Glomerular visceral epithelial cell (primary cell): ENCODE data around the gene IL18BP.

ENCODE experiments used
- DNase-seq: peaks from one replicate; pipeline ENCODE4 v3.0.0-alpha.2; 2016; ENCODE audit errors: extremely low spot score

IL18BP gene

DNA sequence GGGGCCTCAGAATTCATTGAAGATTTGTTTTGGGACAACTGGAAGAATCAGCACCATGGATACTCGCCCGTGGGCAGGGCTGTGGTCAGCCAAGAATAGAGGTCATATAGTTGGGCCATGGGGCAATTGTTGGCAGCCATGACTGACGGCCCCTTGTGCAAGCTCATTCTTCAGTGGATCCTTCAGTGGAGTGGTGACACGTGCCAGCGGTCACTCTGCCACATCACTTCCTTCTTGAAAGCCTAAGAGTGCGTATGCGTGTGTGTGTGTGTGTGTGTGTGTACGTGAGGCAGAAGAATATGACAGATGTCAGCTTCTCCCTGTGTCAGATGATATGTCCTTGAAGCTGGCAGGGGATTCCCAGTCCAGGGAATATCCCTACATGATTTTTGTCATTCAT, 1.8 kb upstream of the IL18BP start:
- no peak for DNase-seq

GRCh38 chr11:71997594-71997993, 1.1 kb upstream of the IL18BP start:
- DNase-seq, result no peak

DNA sequence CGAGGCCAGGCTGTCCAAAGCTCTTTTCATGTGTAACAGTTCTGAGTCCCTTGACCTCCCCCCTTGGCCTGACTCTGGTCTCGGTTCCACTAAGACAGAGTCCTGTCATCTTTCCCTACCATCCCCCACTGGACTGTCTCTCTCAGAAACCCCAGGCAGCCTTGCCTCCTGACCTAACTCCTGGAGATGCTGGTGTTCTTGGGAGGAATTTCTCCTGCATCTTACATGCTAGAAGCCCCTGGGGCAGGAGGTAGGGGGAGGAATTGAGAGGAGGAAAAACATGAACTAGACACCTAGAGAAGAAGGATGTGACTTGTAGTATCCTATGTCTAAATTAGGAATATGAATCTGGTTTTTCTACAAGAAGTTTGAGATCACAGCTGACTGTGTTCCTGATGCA, 648 bp upstream of the IL18BP start:
- DNase-seq, result no peak

DNA sequence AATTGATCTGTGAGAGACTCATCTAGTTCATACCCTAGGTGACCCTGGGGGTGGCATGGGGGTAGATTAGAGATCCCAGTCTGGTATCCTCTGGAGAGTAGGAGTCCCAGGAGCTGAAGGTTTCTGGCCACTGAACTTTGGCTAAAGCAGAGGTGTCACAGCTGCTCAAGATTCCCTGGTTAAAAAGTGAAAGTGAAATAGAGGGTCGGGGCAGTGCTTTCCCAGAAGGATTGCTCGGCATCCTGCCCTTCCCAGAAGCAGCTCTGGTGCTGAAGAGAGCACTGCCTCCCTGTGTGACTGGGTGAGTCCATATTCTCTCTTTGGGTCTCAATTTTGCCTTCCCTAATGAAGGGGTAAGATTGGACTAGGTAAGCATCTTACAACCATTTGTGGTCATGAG, 653 bp downstream of the IL18BP start:
- DNase-seq, result no peak

DNA sequence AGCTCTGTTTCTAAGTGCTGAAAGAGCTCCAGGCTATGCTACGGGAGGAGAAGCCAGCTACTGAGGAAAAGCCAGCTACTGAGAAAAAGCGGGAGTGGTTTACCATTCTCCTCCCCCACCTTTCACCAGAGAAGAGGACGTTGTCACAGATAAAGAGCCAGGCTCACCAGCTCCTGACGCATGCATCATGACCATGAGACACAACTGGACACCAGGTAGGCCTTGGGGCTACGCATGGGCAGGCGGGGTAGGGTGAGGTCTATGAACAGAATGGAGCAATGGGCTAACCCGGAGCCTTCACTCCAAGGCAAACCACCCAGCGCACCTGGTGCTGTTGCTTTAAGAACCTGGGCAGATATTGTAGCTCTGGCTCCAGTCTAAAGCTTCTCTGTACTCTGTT, 1.1 kb downstream of the IL18BP start:
- DNase-seq, result no peak

DNA sequence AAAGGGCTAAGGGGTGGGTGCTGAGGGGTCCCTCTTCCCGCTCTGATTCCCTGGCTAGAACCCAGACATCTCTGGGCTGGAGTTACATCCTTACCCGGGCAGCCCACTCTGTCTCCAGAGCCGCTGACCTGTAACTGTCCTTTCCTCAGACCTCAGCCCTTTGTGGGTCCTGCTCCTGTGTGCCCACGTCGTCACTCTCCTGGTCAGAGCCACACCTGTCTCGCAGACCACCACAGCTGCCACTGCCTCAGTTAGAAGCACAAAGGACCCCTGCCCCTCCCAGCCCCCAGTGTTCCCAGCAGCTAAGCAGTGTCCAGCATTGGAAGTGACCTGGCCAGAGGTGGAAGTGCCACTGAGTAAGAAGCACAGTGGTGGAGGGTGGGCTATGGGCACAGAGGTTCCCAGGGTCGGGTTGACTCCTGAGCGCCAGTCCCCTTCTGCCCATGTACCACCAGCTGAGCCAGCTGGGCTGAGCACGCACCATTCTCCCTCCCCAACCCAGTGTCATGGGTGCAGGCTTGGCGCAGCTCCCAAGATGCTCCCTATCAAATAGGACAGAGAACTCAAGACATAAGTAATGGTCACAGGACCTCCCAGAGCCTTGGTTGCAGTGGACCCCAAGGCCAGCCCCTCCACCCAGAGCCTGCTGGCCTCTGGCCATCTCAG, 1.6 kb downstream of the IL18BP start:
- no peak for DNase-seq

DNA sequence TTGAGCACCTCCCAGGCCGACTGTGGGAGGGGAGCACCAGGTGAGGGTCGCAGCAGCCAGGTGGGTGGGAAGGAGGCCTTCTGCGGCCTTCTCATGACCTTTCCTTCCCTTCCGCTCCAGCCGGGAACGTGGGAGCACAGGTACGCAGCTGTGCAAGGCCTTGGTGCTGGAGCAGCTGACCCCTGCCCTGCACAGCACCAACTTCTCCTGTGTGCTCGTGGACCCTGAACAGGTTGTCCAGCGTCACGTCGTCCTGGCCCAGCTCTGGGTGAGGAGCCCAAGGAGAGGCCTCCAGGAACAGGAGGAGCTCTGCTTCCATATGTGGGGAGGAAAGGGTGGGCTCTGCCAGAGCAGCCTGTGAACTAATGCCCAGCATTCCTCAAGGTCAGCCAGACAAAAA, 2.6 kb downstream of the IL18BP start:
- no peak for DNase-seq

DNA sequence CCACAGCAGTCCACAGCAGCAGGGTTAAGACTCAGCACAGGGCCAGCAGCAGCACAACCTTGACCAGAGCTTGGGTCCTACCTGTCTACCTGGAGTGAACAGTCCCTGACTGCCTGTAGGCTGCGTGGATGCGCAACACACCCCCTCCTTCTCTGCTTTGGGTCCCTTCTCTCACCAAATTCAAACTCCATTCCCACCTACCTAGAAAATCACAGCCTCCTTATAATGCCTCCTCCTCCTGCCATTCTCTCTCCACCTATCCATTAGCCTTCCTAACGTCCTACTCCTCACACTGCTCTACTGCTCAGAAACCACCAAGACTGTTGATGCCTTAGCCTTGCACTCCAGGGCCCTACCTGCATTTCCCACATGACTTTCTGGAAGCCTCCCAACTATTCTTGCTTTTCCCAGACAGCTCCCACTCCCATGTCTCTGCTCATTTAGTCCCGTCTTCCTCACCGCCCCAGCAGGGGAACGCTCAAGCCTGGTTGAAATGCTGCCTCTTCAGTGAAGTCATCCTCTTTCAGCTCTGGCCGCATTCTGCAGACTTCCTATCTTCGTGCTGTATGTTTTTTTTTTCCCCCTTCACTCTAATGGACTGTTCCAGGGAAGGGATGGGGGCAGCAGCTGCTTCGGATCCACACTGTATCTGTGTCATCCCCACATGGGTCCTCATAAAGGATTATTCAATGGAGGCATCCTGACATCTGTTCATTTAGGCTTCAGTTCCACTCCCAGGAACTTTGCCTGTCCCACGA, 3.3 kb downstream of the IL18BP start:
- DNase-seq, result no peak

- no peak for DNase-seq
Observed at GRCh38 chr11:72002841-72003775, 4.4 kb downstream of the IL18BP start.

GRCh38 chr11:72003776-72004171, 5.1 kb downstream of the IL18BP start:
- no peak for DNase-seq

GRCh38 chr11:72004515-72005346, 6.0 kb downstream of the IL18BP start:
- no peak for DNase-seq

DNA sequence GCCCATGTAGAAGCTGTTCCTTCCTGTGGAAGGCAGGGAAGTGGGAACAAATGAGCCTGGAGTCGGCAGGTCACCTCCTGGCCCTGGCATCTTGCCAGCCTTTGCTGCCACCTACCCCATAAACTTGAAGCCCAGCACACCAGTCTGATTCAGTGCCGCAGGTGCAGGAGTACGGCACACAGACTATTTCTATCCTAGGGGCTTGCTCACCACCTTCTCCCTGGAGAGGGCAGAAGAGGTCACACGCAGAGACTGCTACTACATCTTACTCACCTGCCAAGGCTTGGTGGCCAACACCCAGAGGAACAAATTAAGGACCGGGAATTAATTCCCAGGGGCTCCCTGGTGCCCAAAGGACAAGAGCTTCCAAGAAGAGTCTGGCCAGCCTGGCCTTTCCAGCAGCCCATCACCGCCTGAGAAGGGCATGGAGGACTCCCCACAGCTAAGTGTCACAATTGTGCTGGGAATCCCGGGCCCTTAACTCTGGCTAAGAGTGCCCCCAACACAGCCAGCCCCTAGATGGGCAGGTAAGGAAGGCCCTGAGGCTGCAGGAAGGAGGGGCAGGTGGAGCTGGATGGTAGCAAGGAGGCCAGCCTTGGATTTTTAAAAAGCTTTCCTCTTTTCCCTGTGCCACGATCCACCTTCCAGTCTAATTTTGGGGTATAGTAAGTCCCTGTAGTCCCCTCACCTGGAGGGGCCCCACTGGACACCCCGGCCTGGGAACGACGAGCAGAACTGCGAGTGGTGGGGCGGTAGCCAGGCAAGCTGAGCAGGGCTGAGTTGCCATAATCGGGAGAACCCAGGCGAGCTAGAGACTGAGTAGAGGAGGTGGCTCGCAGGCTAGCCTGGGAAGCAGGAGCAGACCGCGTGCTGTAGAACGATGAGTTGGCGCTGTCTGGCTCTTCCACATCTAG, 6.9 kb downstream of the IL18BP start:
- DNase-seq, result no peak

DNA sequence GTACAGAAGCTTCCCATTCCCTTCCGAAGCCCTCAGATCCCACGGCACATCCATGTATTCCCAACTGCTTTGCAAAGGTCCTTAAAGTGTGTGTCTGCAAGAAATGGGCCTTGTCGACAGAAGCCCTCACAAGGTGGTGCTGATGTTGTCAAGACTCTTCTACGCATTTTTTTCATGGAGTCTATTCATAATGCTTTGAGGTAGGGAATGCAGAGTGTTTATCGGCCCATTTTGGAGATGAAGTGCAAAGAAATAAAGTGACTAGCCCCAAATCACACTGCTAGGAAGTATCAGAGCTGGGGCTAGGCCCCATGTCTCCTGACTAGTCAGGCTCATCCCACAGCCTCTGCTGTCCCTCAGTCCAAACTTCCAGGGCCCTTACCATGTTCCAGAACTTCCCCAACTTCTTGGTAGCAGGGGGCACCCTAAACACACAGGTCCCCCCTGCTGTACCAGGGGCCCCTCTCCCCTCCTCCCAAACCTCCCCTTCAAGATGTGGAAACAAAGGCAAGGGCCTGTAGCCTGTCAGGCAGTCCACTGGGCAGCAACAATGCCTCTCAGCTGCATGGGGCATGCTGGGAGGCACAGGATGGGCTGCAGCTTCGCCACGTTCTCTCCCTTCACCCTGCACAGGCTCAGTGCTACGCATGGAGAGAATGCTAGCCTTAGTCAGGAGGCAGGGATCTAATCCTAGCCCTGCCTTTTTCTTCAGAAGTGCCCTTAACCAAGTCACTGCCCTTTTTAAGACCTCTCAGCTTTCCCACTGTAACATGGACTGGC, 7.8 kb downstream of the IL18BP start:
- DNase-seq, result no peak

DNA sequence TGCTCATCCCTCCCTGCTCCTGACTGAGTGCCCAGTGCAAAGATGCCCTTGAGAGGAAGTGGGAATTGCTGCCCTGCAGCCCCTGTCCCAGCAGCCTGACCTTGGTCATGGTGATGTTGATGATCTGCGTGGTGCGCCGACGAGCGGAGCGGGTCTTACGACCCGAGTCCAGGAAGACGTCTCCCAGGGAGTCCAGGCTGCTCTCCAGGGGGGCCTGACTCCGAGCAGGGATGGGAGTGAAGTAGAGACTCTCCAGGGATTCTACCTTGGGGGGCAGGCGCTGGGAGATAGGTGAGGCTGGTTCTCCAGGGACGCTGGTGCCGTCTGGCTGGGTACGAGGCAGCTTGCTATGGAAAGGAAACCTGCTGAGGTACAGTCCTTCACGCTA, 8.4 kb downstream of the IL18BP start:
- DNase-seq, result no peak

- no peak for DNase-seq
Observed at GRCh38 chr11:72007587-72007986, 8.9 kb downstream of the IL18BP start.

DNA sequence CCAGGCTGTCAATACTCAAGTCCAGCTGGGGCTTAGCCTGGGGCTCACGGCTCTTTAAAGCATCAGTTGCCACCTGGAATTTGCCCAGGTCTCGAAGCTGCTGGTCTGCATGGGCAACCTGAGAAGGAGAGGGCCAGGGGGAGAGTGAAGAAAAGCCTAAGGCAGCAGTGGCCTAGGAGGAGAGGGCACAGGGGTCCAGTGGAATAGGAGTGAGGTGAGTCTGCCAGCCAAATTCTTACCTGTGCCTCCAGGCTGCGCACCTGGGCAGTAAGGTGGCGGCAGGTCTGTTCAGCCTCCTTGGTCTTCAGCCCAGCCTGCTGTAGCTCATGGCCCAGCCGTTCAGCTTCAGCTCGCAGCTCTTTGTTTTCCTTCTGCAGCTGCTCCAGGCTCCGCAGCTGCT, 10.0 kb downstream of the IL18BP start:
- no peak for DNase-seq

DNA sequence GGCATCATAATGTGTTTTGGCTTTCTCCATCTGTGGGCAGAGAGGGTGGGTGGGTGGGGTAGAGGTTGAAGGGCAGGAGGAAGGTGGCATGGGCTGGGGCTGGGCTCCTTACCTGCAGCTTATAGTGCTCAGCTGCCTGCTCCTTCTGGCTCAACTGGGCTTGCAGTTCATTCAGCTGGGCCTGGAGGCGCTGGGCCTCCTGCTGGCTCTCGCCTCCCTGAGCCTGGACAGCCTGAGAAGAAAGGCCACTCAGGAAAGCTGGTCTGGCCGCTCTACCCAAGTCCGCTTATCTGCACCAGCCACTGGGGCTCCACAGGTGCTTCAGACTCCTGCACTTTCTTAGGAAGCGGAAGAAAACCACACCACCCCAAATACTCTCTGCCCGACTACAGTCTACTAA, 10.4 kb downstream of the IL18BP start:
- no peak for DNase-seq

DNA sequence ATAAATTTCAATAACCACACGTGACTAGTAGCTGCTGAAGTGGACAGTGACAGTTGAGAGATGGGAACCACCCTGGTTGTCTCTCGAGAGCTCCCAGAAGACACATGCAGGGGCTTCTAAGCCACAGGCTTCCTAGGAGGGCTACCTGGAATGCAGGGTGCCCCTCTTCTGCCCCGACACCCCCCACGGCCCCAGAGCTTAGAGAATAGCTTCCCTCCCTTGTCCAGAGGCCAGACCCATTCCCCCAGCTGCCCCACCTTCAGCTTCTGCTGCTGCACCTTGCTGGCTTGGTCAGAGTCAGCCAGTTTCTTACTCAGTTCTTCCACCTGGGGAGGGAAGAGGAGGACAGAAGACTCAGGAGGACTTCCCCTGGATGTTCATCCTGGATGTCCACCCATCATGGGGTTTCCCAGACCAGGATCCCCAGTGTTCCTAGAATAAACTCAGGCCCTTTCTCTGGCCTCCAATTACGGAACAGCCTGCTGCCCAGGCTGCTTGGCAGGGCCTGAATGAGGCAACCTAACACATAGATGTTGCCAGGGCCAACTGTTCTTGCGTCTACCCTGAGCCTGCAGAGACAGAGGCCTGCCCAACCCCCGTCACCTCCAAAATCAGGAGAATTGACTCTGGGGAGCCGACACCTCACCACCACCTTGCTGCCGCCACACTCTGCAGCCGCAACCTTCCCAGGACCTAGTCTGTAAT, 12.0 kb downstream of the IL18BP start:
- no peak for DNase-seq

DNA sequence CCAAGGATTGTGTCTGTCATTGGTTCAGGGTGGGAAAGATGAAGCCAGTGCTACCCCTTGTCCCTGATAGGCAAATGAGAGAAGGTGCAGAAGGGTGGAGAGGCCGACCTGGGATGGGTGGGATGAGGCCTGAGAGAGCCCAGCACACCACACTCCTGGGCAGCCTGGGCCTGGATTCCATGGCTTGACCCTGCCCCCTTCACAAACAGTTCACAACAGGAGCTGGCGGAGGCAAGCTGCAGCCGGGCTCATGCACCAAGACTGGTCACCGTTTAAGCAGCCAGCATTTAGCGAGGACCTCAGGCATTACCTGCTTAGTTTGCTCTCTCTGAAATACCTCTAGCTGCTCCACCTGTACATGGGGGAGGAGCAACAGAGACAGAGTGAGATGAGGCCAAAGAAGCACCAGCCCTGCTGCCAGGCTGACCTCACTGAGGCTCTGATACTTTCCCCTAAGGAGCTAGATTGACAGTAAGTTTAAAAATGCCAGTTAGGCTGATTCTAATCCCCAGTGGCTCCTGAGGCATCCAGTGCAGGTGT, 13.5 kb downstream of the IL18BP start:
- no peak for DNase-seq
